HEK293 (cell line): ENCODE results near the gene PPFIA3.
A peak's percentile ranks its signal among the peaks of the same experiment; 100 is the strongest.

Experiments used
- MYNN ChIP-seq: fragments of 450-650 bp; formaldehyde crosslinking; IDR thresholded peaks from 2 replicates; pipeline ENCODE4 v1.5.1; 2016; ENCODE audit warnings: missing biosample characterization, missing genetic modification characterization, borderline replicate concordance
- SP2 ChIP-seq: fragments of 450-650 bp; formaldehyde crosslinking; IDR thresholded peaks from 2 replicates; pipeline ENCODE4 v1.5.1; 2016; ENCODE audit warnings: missing biosample characterization, missing genetic modification characterization
- TF ChIP-seq, protein P1 (sequence below): fragments of 450-650 bp; formaldehyde crosslinking; IDR thresholded peaks from 2 replicates; pipeline ENCODE4 v1.5.1; 2016; ENCODE audit warnings: missing biosample characterization, missing genetic modification characterization
- TF ChIP-seq, protein P2 (sequence below): fragments of 450-650 bp; formaldehyde crosslinking; conservative IDR thresholded peaks from 2 replicates; pipeline ENCODE4 v1.5.1; 2016; ENCODE audit warnings: low read depth, missing biosample characterization, missing genetic modification characterization

DNA sequence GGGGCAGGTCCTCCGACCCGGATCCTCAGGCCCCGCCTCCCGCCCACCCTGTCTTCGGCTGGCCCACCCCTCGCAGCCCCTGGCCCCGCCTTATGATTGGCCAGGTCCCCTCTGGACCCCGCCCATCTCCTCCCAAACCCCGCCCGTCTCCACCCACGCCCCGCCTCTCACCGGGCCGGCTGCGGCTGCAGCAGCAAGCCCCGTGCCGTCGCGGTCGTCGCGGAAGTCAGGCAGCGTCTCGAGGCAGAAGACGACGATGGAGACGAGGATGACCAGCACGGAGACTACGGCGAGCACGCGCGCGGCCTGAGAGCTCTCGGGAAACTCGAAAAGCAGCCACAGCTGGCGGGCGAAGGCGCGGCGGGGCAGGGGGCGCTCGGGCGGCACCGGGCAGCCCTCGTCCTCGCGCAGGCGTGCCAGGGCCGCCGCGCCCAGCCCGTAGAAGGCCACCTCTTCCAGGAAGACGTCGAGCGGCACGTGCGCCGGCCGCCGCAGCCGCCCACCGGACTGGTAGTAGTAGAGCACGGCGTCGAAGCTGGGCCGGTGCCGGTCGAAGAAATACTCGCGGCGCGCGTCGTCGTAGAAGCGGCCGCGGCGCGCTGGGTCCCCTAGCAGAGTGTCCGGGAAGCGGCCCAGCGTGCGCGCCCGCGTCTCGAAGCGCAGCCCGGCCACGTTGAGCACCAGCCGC is 47.3 kb upstream of the PPFIA3 start:
- TF ChIP-seq, protein P1, sequence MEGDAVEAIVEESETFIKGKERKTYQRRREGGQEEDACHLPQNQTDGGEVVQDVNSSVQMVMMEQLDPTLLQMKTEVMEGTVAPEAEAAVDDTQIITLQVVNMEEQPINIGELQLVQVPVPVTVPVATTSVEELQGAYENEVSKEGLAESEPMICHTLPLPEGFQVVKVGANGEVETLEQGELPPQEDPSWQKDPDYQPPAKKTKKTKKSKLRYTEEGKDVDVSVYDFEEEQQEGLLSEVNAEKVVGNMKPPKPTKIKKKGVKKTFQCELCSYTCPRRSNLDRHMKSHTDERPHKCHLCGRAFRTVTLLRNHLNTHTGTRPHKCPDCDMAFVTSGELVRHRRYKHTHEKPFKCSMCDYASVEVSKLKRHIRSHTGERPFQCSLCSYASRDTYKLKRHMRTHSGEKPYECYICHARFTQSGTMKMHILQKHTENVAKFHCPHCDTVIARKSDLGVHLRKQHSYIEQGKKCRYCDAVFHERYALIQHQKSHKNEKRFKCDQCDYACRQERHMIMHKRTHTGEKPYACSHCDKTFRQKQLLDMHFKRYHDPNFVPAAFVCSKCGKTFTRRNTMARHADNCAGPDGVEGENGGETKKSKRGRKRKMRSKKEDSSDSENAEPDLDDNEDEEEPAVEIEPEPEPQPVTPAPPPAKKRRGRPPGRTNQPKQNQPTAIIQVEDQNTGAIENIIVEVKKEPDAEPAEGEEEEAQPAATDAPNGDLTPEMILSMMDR (tag by site-specific recombination), result no peak
- TF ChIP-seq SP2 (tag by site-specific recombination) (peak; percentile 37), MYNN (tag by site-specific recombination) (no peak)
- TF ChIP-seq, protein P2, sequence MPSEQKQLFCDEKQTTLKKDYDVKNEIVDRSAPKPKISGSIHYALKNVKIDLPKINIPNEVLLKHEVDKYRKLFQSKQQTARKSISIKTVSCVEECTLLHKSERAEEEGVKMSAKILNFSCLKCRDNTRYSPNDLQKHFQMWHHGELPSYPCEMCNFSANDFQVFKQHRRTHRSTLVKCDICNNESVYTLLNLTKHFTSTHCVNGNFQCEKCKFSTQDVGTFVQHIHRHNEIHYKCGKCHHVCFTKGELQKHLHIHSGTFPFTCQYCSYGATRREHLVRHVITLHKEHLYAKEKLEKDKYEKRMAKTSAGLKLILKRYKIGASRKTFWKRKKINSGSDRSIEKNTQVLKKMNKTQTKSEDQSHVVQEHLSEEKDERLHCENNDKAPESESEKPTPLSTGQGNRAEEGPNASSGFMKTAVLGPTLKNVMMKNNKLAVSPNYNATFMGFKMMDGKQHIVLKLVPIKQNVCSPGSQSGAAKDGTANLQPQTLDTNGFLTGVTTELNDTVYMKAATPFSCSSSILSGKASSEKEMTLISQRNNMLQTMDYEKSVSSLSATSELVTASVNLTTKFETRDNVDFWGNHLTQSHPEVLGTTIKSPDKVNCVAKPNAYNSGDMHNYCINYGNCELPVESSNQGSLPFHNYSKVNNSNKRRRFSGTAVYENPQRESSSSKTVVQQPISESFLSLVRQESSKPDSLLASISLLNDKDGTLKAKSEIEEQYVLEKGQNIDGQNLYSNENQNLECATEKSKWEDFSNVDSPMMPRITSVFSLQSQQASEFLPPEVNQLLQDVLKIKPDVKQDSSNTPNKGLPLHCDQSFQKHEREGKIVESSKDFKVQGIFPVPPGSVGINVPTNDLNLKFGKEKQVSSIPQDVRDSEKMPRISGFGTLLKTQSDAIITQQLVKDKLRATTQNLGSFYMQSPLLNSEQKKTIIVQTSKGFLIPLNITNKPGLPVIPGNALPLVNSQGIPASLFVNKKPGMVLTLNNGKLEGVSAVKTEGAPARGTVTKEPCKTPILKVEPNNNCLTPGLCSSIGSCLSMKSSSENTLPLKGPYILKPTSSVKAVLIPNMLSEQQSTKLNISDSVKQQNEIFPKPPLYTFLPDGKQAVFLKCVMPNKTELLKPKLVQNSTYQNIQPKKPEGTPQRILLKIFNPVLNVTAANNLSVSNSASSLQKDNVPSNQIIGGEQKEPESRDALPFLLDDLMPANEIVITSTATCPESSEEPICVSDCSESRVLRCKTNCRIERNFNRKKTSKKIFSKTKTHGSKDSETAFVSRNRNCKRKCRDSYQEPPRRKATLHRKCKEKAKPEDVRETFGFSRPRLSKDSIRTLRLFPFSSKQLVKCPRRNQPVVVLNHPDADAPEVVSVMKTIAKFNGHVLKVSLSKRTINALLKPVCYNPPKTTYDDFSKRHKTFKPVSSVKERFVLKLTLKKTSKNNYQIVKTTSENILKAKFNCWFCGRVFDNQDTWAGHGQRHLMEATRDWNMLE (tag by site-specific recombination), result no peak
